Esophagus muscularis mucosa (tissue), 4 donors: ENCODE results near the gene ZNF672. TPM values are rescaled to one million over a fixed set of nuclear protein-coding genes. Genes with fewer than 3 reads are reported as not detected.

Experiments used
- DNase-seq: peaks from one replicate; pipeline ENCODE4 v3.0.0-alpha.2; 2017; ENCODE audit errors: extremely low spot score
- H3K27ac ChIP-seq, 4 donors: fragments of 200-600 bp; sonication (generic); replicated peaks in 1 of 4; 1 replicate in 3 of 4; 2 replicates in 1 of 4; pipeline ENCODE4 v1.5.1; 2016 to 2019; ENCODE audit warnings: mild to moderate bottlenecking in 1 of 4
- H3K27me3 ChIP-seq, 4 donors: fragments of 200-600 bp; sonication (generic); one replicate each; pipeline versions ENCODE4 v1.5.1 to v1.6.0; 2016 to 2019
- H3K36me3 ChIP-seq, 4 donors: fragments of 200-600 bp; sonication (generic); one replicate each; pipeline ENCODE4 v1.5.1; 2016 to 2019
- H3K4me1 ChIP-seq, 4 donors: fragments of 200-600 bp; sonication (generic); one replicate each; pipeline ENCODE4 v1.5.1; 2016 to 2019
- H3K4me3 ChIP-seq, 4 donors: fragments of 200-600 bp; sonication (generic); 1 replicate in 2 of 4; 2 replicates in 2 of 4; pipeline ENCODE4 v1.5.1; 2016 to 2019; ENCODE audit warnings: mild to moderate bottlenecking in 4 of 4, moderate library complexity in 1 of 4
- H3K9me3 ChIP-seq, 4 donors: fragments of 200-600 bp; sonication (generic); 1 replicate in 3 of 4; 2 replicates in 1 of 4; pipeline ENCODE4 v1.5.1; 2016 to 2019
- EP300 ChIP-seq: sonication (generic); formaldehyde crosslinking; IDR thresholded peaks from one replicate; pipeline ENCODE4 v1.6.1; 2017; ENCODE audit warnings: antibody characterized with exemption
- POLR2A ChIP-seq: fragments of 450-650 bp; IDR thresholded peaks from one replicate; pipeline ENCODE4 v1.6.1; 2017; ENCODE audit warnings: antibody characterized with exemption, moderate library complexity, mild to moderate bottlenecking, low read depth
- POLR2AphosphoS5 ChIP-seq, 2 donors: sonication (generic); formaldehyde crosslinking; IDR thresholded peaks; one replicate each; pipeline ENCODE4 v1.6.1; 2017; ENCODE audit warnings: antibody characterized with exemption in 2 of 2
- WGBS: methylation state at CpG from one replicate; pipeline ENCODE4 v1.1.5; 2018; 5-methylcytosine and 5-hydroxymethylcytosine counted together
- intact Hi-C: fragments of 100-400 bp; cut with DNase I; formaldehyde crosslinking; loops from one replicate; pipeline ENCODE4 v1.15.1; 2023
- total RNA-seq, 4 donors: library from RNA; depleted of rRNA; stranded (reverse); fragments of >200 nt; gene quantifications; one replicate each; pipeline versions ENCODE4 v1.1.0 to v1.2.1, GENCODE V29; 2016
- TF ChIP-seq, protein P1 (sequence below), 3 experiments: fragments of 200-600 bp in 2 of 3; fragments of 450-650 bp in 1 of 3; sonication (generic) in 2 of 3; IDR thresholded peaks; one replicate each; pipeline ENCODE4 v1.5.1; 2017 to 2019; ENCODE audit warnings: antibody characterized with exemption in 3 of 3, mild to moderate bottlenecking in 2 of 3, moderate library complexity in 1 of 3

The ZNF672 gene
- total RNA-seq, 4 donors from 2014 or later: 30.3 to 46.4 (median 39.3) TPM

DNA sequence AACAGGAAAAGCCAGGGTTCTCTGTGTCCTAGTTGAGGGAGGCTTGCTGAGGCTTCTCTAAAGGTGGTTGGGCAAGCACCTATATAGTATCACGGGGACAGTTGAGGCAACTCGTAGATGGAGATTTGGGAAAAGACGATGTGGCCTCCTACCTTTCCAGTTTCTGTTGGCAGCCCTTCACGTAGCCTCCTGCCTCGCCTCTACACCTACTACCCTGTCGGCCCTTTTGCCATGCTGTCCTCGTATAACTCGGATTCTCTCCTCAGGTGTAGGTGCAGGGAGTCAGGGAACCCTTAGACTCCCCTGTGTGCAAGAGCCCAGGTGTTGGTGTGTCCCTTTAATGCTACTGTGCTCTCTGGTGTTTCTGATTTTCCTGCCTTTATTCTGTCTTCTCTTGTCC lies 10.6 kb downstream of the ZNF672 start:
- H3K9me3 ChIP-seq: no peaks in the 10 kb centered on the region
- intact Hi-C loops: no loop called here
- no peak overlapping the region for H3K27ac ChIP-seq
- TF ChIP-seq EP300 (no peak), POLR2A (no peak), POLR2AphosphoS5 (IDR thresholded peaks at IDR 0.05) (no peak)
- TF ChIP-seq, protein P1, sequence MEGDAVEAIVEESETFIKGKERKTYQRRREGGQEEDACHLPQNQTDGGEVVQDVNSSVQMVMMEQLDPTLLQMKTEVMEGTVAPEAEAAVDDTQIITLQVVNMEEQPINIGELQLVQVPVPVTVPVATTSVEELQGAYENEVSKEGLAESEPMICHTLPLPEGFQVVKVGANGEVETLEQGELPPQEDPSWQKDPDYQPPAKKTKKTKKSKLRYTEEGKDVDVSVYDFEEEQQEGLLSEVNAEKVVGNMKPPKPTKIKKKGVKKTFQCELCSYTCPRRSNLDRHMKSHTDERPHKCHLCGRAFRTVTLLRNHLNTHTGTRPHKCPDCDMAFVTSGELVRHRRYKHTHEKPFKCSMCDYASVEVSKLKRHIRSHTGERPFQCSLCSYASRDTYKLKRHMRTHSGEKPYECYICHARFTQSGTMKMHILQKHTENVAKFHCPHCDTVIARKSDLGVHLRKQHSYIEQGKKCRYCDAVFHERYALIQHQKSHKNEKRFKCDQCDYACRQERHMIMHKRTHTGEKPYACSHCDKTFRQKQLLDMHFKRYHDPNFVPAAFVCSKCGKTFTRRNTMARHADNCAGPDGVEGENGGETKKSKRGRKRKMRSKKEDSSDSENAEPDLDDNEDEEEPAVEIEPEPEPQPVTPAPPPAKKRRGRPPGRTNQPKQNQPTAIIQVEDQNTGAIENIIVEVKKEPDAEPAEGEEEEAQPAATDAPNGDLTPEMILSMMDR (IDR thresholded peaks at IDR 0.05): no peak
- H3K36me3 ChIP-seq: peaks cover 44 to 82% (median 78%) of the 10 kb centered on the region in 4 donors
- peaks cover 0 to 8% (median 2%) of the 10 kb centered on the region in 4 donors for H3K4me1 ChIP-seq
- DNase-seq: no peak
- 87% methylated on average over 8 of the region's 8 CpGs for WGBS
- no peaks in the 10 kb centered on the region for H3K27me3 ChIP-seq
- H3K4me3 ChIP-seq: no peak overlapping the region

DNA sequence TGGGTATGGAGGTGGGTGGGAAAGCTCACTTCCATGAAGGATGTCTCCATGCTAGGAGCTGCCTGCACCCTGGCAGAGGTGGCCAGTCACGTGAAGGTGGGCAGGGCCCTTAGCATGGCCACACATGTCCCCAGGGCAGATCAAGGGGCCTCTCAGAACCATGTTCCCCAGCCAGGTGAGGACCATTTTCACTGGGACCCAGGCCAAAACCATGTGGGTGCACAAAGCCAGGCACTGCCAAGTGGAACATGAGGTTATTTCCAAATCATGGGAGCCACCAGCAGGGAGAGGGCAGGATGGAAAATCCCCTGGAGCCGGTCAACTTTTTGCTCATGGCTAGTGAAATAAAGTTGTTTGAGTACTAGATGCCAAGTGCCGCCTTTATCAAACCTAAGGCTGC lies 11.1 kb downstream of the ZNF672 start:
- intact Hi-C loops: no loop called here
- H3K4me3 ChIP-seq: no peak overlapping the region
- no peaks in the 10 kb centered on the region for H3K9me3 ChIP-seq
- peaks cover 44 to 86% (median 83%) of the 10 kb centered on the region in 4 donors for H3K36me3 ChIP-seq
- peaks cover 0 to 12% (median 1%) of the 10 kb centered on the region in 4 donors for H3K4me1 ChIP-seq
- no peak overlapping the region for H3K27ac ChIP-seq
- whole genome bisulfite sequencing: 81% methylated on average over 3 of the region's 3 CpGs
- DNase-seq: no peak
- TF ChIP-seq, protein P1 (IDR thresholded peaks at IDR 0.05): no peak
- TF ChIP-seq POLR2A (no peak), EP300 (no peak), POLR2AphosphoS5 (IDR thresholded peaks at IDR 0.05) (no peak)
- no peaks in the 10 kb centered on the region for H3K27me3 ChIP-seq

DNA sequence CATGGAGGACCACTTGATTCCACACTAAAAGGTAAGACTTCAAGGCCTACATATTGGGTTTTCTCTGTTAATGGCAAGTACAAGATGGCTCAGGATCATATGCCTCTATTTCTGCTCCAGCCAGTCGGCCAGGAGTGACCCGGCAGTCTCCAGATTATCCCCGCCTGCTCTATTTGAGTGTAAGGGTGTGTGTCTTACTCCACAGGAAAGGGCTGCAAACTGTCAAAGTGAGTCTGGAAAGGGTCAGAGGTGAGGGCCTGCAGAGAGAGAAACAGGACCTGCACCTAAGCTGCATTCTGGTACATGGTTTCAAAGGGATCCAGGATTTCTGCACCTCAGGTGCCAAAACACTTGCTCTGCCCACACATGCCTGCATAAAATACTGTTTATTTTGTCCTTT lies 11.6 kb downstream of the ZNF672 start:
- 89% methylated on average over 3 of the region's 3 CpGs for WGBS
- no peaks in the 10 kb centered on the region for H3K27me3 ChIP-seq
- peaks cover 0 to 12% (median 1%) of the 10 kb centered on the region in 4 donors for H3K4me1 ChIP-seq
- peaks cover 44 to 84% (median 81%) of the 10 kb centered on the region in 4 donors for H3K36me3 ChIP-seq
- no peak for DNase-seq
- intact Hi-C loops: no loop called here
- H3K27ac ChIP-seq: no peak overlapping the region
- no peak overlapping the region for H3K4me3 ChIP-seq
- TF ChIP-seq POLR2AphosphoS5 (IDR thresholded peaks at IDR 0.05) (no peak), EP300 (no peak), POLR2A (no peak)
- TF ChIP-seq, protein P1 (IDR thresholded peaks at IDR 0.05): no peak
- no peaks in the 10 kb centered on the region for H3K9me3 ChIP-seq

DNA sequence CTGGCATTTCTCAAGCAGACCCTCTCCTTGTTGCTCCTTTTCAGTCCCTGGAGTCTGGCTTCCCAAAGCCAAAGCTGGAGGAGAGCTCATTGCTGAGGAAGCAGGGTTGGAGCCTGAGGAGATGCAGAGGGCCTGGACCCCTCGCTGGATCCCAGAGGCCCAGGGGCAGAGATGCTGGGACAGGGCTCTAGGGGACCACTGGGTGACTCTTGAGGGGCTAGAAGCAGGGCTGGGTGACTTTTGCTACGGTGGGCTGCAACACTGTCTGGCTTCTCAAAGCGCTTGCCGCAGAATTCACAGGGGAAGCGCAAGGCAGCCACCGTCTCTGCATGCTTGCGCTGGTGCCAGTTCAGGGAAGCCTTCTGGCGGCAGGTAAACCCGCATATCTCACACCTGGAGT lies 12.1 kb downstream of the ZNF672 start:
- H3K4me1 ChIP-seq: peaks cover 0 to 12% (median 1%) of the 10 kb centered on the region in 4 donors
- no peak overlapping the region for H3K4me3 ChIP-seq
- H3K36me3 ChIP-seq: peaks cover 44 to 84% (median 81%) of the 10 kb centered on the region in 4 donors
- no peaks in the 10 kb centered on the region for H3K27me3 ChIP-seq
- no peak overlapping the region for H3K27ac ChIP-seq
- 96% methylated on average over 7 of the region's 9 CpGs for WGBS
- H3K9me3 ChIP-seq: no peaks in the 10 kb centered on the region
- no peak for DNase-seq
- intact Hi-C loops: no loop called here
- TF ChIP-seq POLR2AphosphoS5 (IDR thresholded peaks at IDR 0.05): no peak
- no peak for TF ChIP-seq POLR2A

DNA sequence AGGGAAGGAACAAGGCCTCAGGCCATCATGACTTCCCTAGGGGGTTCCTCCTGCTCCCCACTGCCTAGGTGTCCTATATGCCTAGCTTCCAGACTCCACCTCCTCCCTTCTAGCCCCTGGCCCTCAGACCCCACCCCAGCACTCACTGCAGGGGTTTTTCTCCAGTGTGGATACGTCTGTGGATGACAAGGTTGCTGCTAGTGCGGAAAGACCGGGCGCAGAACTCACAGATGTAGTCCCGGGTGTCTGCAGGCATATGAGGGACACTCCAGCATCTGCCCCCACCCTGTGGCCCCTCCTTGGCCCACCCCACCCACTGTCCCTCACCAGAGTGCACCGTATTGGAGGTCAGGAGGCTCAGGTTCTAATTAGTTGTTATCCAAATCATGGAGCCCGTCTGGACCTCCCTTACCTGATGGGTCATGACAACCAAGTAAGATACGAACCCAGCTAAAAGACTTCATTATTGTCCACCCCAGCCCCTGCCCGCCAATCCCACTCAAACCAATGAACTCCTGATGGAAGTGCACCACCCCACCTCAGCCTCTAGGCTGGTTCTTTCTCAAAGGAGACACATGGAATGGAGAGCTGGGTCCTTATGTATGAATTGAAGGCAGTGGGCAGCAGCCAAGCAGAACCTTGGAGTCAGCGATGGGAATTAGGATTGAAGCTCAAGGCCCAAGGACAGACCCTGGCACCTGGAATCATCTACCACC lies 12.7 kb downstream of the ZNF672 start:
- Histone ChIP-seq H3K36me3 (peaks cover 41 to 84% (median 81%) of the 10 kb centered on the region in 4 donors), H3K4me1 (peaks cover 0 to 12% (median 3%) of the 10 kb centered on the region in 4 donors), H3K9me3 (no peaks in the 10 kb centered on the region), H3K27me3 (no peaks in the 10 kb centered on the region), H3K27ac (no peak overlapping the region), H3K4me3 (no peak overlapping the region)
- intact Hi-C loops: no loop called here
- 85% methylated on average over 2 of the region's 10 CpGs for WGBS
- DNase-seq: no peak
- TF ChIP-seq POLR2AphosphoS5 (IDR thresholded peaks at IDR 0.05) (no peak), POLR2A (no peak), EP300 (no peak)
- TF ChIP-seq, protein P1 (IDR thresholded peaks at IDR 0.05): no peak
